IPS DF 4.7 (cell line): Measurements from ENCODE around the gene KCTD13.
"Not testable (repeated sequence)": the region's sequence is repeated elsewhere in the genome, so short reads cannot be mapped to it uniquely, and the experiment has no call there.

ENCODE experiments used
- DNase-seq: peaks from one replicate; pipeline ENCODE4 v3.0.0-alpha.2; 2013; ENCODE audit warnings: low spot score; ENCODE audit errors: extremely low read depth

Gene KCTD13

DNA sequence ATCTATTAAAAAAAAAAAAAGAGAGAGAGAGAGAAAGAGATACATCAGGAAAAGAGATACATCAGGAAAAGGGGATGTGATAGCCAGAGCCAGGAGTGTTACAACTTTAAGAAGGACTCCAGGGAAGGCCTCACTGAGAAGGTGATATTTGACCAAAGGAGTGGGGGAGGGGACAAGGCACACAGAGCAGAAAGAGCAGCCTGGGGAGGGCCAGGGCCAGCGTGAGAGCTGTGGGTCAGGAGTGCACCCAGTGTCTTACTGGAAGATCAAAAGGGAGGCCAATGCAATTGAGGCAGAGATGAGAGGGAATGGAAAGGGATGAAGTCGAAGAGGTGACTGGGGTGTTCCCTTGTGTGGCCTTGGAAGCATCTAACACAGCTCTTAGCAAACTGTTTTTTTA lies 18.1 kb downstream of the KCTD13 start:
- no peak for DNase-seq

GRCh38 chr16:29906520-29907244 lies 19.3 kb downstream of the KCTD13 start:
- no peak for DNase-seq

GRCh38 chr16:29905668-29906067 lies 20.4 kb downstream of the KCTD13 start:
- DNase-seq = no peak

DNA sequence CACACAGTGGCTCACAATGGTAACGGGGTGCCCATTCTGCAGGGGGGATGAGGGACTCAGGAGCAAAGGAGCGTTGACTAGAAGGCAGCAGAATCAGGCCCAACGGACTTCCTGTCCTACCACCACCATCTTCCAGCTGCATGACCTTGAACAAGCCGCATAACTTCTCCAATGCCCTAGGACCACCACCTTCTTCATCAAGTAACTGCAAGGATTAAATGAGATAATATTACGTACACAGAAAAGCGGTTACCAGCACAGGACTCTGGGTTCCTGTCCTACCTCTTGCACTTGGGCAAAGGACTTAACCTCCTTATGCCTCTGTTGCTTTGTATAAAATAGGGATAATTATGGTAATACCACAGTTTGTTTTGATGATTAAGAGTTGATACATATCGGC lies 21.1 kb downstream of the KCTD13 start:
- DNase-seq = no peak

DNA sequence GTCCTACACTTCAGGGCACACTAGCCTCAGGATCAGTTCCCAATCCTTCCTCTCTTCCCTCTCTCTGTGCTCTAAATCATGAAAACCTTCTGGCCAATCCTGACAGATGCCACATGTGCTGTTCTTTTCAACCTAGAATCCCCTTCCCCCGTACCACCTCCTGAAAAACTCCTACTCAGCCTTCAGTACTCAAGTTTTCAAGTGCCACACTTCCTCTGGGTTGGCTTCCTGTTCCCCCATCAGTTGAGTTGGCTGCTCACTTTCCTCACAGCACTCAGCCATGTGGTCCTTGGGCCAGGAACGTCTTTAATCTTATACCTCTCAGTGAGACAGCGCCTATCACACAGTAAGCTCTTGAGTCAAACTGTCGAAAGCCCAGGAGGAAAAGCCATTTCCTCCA lies 22.4 kb downstream of the KCTD13 start:
- no peak for DNase-seq

GRCh38 chr16:29901607-29901945 lies 24.4 kb downstream of the KCTD13 start:
- no peak for DNase-seq

GRCh38 chr16:29900888-29901606 lies 25.0 kb downstream of the KCTD13 start:
- no peak for DNase-seq

DNA sequence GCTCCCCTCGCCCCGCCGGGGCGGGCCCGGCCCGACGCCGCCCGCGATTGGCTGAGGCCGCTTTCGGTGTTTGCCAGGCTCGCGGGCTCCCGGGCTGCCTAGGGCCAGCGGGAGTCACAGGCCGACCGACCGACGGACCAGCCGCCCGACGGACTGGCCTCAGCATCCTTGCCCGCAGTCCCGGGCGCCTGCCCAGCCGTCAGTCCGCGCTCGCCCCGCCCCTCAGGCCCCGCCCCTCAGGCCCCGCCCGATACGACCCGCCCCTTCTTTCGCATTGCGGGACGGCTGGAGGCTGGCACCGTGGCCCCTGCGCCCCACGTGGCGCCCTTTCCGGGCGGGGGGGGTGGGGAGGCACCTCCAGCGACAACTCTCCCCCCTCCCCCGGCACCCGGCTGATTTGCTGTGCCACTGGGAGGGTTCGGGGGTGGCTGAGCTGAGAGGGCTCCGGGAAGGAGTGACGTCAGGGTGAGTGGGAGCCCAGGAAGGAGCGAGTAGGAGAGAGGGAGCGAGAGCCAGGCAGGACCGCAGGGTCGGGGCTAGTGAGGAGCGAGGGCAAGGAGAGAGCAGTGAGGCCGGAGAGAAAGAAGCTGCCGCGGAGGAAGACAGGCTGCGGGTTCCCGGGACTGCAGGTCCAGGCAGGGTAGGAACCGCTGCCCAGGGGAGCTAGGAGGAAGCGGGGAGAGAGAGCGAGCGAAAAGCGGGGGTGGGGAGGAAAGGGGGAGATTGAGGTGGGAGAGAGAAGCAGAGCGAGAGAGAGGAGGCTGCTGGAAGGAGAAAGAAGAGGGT lies 25.7 kb downstream of the KCTD13 start, which contains the start of gene ASPHD1:
Gene ASPHD1 (plus strand): TSS at position 387 of the 786 bp plus-strand sequence. CDS start 484 bp downstream, outside the sequence.
- no peak for DNase-seq

DNA sequence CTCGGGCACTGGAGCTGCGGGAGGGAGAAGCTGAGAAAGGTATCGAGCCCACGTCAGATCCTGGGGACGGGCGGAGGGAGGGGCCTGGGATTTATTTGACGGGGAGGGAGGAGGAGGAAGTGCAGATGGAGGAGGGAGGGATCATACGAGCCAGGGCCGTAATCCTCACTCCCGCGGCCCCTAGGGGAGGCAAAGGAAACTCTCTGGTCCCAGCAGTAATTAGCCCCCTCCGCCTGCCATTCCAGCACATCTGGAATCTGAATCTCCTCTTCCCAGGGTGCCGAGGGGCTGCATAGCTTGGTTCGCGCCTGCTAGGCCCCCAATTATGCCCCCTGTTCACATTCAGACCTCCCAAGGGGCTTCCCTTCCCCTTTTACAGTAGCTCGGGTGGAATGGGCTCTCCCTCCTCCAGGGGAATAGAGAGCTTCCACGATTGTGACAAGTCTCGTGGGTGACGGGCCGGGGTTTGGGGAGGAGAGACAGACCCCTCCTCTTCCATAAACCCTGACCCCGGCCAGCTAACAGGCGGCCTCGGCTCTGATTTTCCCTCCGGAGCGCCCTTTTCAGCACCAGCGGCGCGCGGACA lies 26.4 kb downstream of the KCTD13 start, which contains the start of gene SEZ6L2:
Gene SEZ6L2 (minus strand): TSS at position 35 of the 586 bp plus-strand sequence. CDS start 531 bp downstream, outside the sequence.
- DNase-seq = no peak

- no peak for DNase-seq
Observed at GRCh38 chr16:29898804-29899515, 27.1 kb downstream of the KCTD13 start.

GRCh38 chr16:29898135-29898803 lies 27.8 kb downstream of the KCTD13 start:
- no peak for DNase-seq

DNA sequence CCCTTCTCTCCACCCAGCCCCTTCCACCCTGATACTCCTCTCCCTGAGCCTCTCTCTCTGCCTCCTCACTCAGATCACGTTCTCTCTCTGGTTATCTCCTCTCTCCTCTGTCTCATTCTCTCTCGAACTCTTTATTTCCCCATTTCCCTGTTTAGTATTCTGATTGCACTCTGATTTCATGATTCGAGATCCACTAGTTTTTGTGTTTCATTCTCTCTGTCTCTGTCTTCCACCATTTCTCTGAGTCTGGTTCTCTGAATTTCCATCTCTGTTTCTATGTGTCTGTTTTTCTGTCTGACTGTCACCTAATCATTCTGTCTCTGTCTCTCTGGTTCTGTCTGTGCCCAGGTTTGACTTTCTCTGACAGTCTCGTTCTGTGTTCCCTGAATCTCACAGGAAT lies 28.7 kb downstream of the KCTD13 start:
- DNase-seq = no peak

- DNase-seq = no peak
Observed at GRCh38 chr16:29896841-29897240, 29.2 kb downstream of the KCTD13 start.

DNA sequence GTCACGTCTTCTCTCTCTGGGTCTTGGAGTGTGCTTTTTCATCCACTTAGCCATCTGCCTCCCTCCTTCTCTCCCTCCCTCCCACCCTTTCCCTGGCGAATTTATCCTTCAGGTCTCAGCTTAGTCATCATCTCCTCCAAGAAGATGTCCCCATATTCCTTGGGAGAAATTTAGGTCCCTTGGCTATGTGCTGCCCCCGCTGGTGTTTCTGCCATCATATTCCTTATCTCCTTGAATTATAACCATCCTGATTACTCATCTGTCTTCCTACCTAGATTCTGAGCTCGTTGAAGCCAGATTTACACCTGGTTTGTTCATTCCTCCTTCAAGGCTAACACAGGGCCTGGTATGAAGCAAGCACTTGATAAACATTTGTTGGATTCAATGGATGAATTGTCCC lies 31.7 kb downstream of the KCTD13 start:
- DNase-seq = no peak

- no peak for DNase-seq
Observed at GRCh38 chr16:29893553-29893952, 32.5 kb downstream of the KCTD13 start.

- no peak for DNase-seq
Observed at GRCh38 chr16:29892458-29892813, 33.6 kb downstream of the KCTD13 start.

- no peak for DNase-seq
Observed at GRCh38 chr16:29891525-29892457, 34.2 kb downstream of the KCTD13 start.

DNA sequence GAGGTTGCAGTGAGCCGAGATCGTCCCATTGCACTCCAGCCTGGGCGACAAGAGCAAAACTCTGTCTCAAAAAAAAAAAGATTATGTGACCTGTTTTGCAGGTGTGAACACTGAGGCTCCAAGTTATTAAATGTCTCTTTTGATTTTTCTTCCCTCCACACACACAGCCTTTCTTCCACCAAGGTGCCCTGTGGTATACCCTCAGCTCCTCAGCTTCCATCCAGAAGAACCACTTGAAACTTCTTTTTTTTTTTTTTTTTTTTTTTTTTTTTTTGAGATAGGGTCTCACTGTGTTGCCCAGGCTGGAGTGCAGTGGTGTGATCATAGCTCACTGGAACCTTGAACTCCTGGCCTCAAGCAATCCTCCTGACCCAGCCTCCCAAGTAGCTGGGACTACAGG lies 36.7 kb downstream of the KCTD13 start:
- not testable (repeated sequence) for DNase-seq

GRCh38 chr16:29883987-29884386 lies 42.0 kb downstream of the KCTD13 start:
- DNase-seq = no peak
